GM21576 (cell line): ENCODE measurements around the gene PDE3B.
"Not testable (repeated sequence)": the region's sequence is repeated elsewhere in the genome, so short reads cannot be mapped to it uniquely, and the experiment has no call there.

Experiments used
- ATAC-seq: cut with Tn5 transposase; IDR thresholded peaks from one replicate; pipeline ENCODE4 v1.9.1; 2021; ENCODE audit warnings: mild to moderate bottlenecking, moderate library complexity; ENCODE audit not compliant: unreplicated experiment

Gene PDE3B

GRCh38 chr11:14643697-14644225, at the start of gene PDE3B:
Gene PDE3B, plus strand, starts transcription at chr11:14643804. Its CDS starts 272 bp downstream, at chr11:14644076.
- peak; percentile 70 for ATAC-seq

GRCh38 chr11:14595261-14595660, 48.3 kb upstream of the PDE3B start:
- not testable (repeated sequence) for ATAC-seq

GRCh38 chr11:14607713-14608112, 35.9 kb upstream of the PDE3B start:
- no peak for ATAC-seq

GRCh38 chr11:14609902-14610301, 33.7 kb upstream of the PDE3B start:
- no peak for ATAC-seq

GRCh38 chr11:14611939-14612338, 31.7 kb upstream of the PDE3B start:
- no peak for ATAC-seq

GRCh38 chr11:14612694-14613093, 30.9 kb upstream of the PDE3B start:
- no peak for ATAC-seq

- ATAC-seq: no peak
Observed at GRCh38 chr11:14614091-14614622, 29.4 kb upstream of the PDE3B start.

- ATAC-seq: no peak
Observed at GRCh38 chr11:14617241-14618027, 26.2 kb upstream of the PDE3B start.

- ATAC-seq: no peak
Observed at GRCh38 chr11:14618060-14618459, 25.5 kb upstream of the PDE3B start.

- no peak for ATAC-seq
Observed at GRCh38 chr11:14619603-14620531, 23.7 kb upstream of the PDE3B start.

GRCh38 chr11:14622223-14622954, 21.2 kb upstream of the PDE3B start:
- no peak for ATAC-seq

- no peak for ATAC-seq
Observed at GRCh38 chr11:14623036-14623435, 20.6 kb upstream of the PDE3B start.

GRCh38 chr11:14625586-14626205, 17.9 kb upstream of the PDE3B start:
- peak; percentile 55 for ATAC-seq

- ATAC-seq: no peak
Observed at GRCh38 chr11:14626650-14627049, 17.0 kb upstream of the PDE3B start.

- ATAC-seq: not testable (repeated sequence)
Observed at GRCh38 chr11:14633506-14634224, 9.9 kb upstream of the PDE3B start.

GRCh38 chr11:14634813-14635212, 8.8 kb upstream of the PDE3B start:
- ATAC-seq: no peak

GRCh38 chr11:14635546-14635945, 8.1 kb upstream of the PDE3B start:
- no peak for ATAC-seq

GRCh38 chr11:14636119-14636518, 7.5 kb upstream of the PDE3B start:
- ATAC-seq: peak; percentile 62

- ATAC-seq: no peak
Observed at GRCh38 chr11:14637868-14638409, 5.7 kb upstream of the PDE3B start.
